ENCODE measurements around the gene SAP30L.

GRCh38 chr5:154479160-154479943 is 33.6 kb downstream of the SAP30L start:
- TF ChIP-seq CTCF (IDR thresholded peaks at IDR 0.05) (no peak), POLR2A (IDR thresholded peaks at IDR 0.05; ENCODE audit: low read depth) (no peak), POLR2AphosphoS5 (IDR thresholded peaks at IDR 0.05) (no peak)
